Measurements from ENCODE around the gene MYH15.

GRCh38 chr3:108403686-108404345, 106.6 kb downstream of the MYH15 start:
- TF ChIP-seq CTCF (conservative IDR thresholded peaks at IDR 0.05 in 1 of 2, IDR thresholded peaks at IDR 0.05 in 1 of 2; ENCODE audit: extremely low read depth in 1 of 2, insufficient read depth in 1 of 2, low read depth in 1 of 2, low read length in 2 of 2) (no peak), EZH2 (IDR thresholded peaks at IDR 0.05; ENCODE audit: borderline replicate concordance, low read length) (no peak)

Measured in mammary epithelial cell (primary cell).